HepG2 (cell line): ENCODE results near the gene ADORA3. TPM values are rescaled to one million over a fixed set of nuclear protein-coding genes. Genes with fewer than 3 reads are reported as not detected.

ENCODE experiments used
- ATAC-seq: fragments of 200-7000 bp; cut with Tn5 transposase; 3 replicates; pipeline ENCODE4 v1.9.1; 2020; ENCODE audit warnings: mild to moderate bottlenecking, moderate library complexity
- BruUV-seq: library from RNA; stranded (reverse); fragments of 400-500 nt; replicated peaks from 2 replicates; lab custom pipeline; 2021; lab: Mats Ljungman, UMichigan
- CTCF ChIA-PET: fragments of 300-600 bp; formaldehyde crosslinking; extraction: SDS; loops from one replicate; lab custom pipeline; 2021; ENCODE audit warnings: low total read pairs, inconsistent platforms, low intra/inter-chr PET ratio; lab: Yijun Ruan, JAX
- POLR2A ChIA-PET: fragments of 350-600 bp; sonication (Branson Sonifier 250); formaldehyde crosslinking; loops from one replicate; lab custom pipeline; 2020; ENCODE audit warnings: antibody characterized with exemption, inconsistent platforms; lab: Yijun Ruan, JAX
- DNase-seq: peaks from one replicate; pipeline ENCODE4 v3.0.0-alpha.2; 2015; ENCODE audit warnings: low spot score
- FAIRE-seq: peaks from 3 replicates; lab custom pipeline; 2011; peaks lifted over from hg19 to GRCh38; lab: Jason Lieb, UNC
- H2AFZ ChIP-seq: one replicate; pipeline ENCODE4 v1.6.1; 2011; ENCODE audit warnings: low read length, inconsistent platforms
- H3K27ac ChIP-seq: fragments of 300-600 bp; 3 replicates; pipeline ENCODE4 v1.8.0; 2011; ENCODE audit warnings: mixed run types, mild to moderate bottlenecking, mixed read lengths, low read length, inconsistent platforms; ENCODE audit not compliant: insufficient read depth; ENCODE audit errors: extremely low read length
- H3K27me3 ChIP-seq, 2 experiments: fragments of 200-600 bp in 1 of 2; 2 replicates in 1 of 2; 3 replicates in 1 of 2; pipeline versions ENCODE4 v1.6.0 to v1.8.0; 2011; ENCODE audit warnings: low read length in 2 of 2, mild to moderate bottlenecking in 2 of 2, moderate library complexity in 2 of 2, inconsistent platforms in 1 of 2; ENCODE audit not compliant: insufficient read depth in 2 of 2, control insufficient read depth in 1 of 2
- H3K36me3 ChIP-seq, 2 experiments: fragments of 200-600 bp in 1 of 2; replicated peaks in 1 of 2; 2 replicates in 1 of 2; 3 replicates in 1 of 2; pipeline versions ENCODE4 v1.5.1 to v1.8.0; 2011; ENCODE audit warnings: low read length in 2 of 2, inconsistent platforms in 1 of 2; ENCODE audit not compliant: insufficient read depth in 2 of 2, control insufficient read depth in 1 of 2
- H3K4me1 ChIP-seq: 2 replicates; pipeline ENCODE4 v1.5.1; 2012; ENCODE audit warnings: low read length, inconsistent platforms; ENCODE audit not compliant: insufficient read depth
- H3K4me2 ChIP-seq: 2 replicates; pipeline ENCODE4 v1.6.0; 2011; ENCODE audit warnings: low read depth, low read length, inconsistent platforms
- H3K4me3 ChIP-seq, 3 experiments: fragments of 200-600 bp in 1 of 3; sonication (generic), shearing (Covaris generic) in 1 of 3; replicated peaks in 1 of 3; 2 replicates each; pipeline ENCODE4 v1.5.1; 2011 to 2016; ENCODE audit warnings: low read length in 3 of 3, inconsistent platforms in 2 of 3, low read depth in 2 of 3, mild to moderate bottlenecking in 2 of 3, control low read depth in 1 of 3, mixed read lengths in 1 of 3; ENCODE audit not compliant: insufficient read depth in 1 of 3
- H3K79me2 ChIP-seq: one replicate; pipeline ENCODE4 v1.6.1; 2011; ENCODE audit warnings: low read length, inconsistent platforms; ENCODE audit not compliant: insufficient read depth
- H3K9ac ChIP-seq: 2 replicates; pipeline ENCODE4 v1.6.0; 2011; ENCODE audit warnings: mild to moderate bottlenecking, low read depth, low read length, inconsistent platforms; ENCODE audit not compliant: insufficient read depth
- H3K9me3 ChIP-seq: 2 replicates; pipeline ENCODE4 v1.5.1; 2012; ENCODE audit warnings: mild to moderate bottlenecking, low read length
- H4K20me1 ChIP-seq: 2 replicates; pipeline ENCODE4 v1.6.0; 2011; ENCODE audit warnings: inconsistent platforms, mild to moderate bottlenecking, low read length, moderate library complexity; ENCODE audit not compliant: insufficient read depth
- CCDC6 ChIP-seq: sonication (generic); formaldehyde crosslinking; IDR thresholded peaks from 2 replicates; pipeline ENCODE4 v1.8.1; 2022; ENCODE audit warnings: mild to moderate bottlenecking, missing genetic modification reagents, moderate library complexity
- ETV6 ChIP-seq: sonication (generic); formaldehyde crosslinking; conservative IDR thresholded peaks from 2 replicates; pipeline ENCODE4 v1.4.0; 2020; ENCODE audit warnings: missing genetic modification reagents
- FIP1L1 ChIP-seq: fragments of 200-400 bp; formaldehyde crosslinking; IDR thresholded peaks from 2 replicates; pipeline ENCODE4 v1.6.1; 2018; ENCODE audit warnings: low read depth, mild to moderate bottlenecking, low read length, moderate library complexity, borderline replicate concordance; ENCODE audit not compliant: insufficient read depth
- FOXO1 ChIP-seq: sonication (generic); formaldehyde crosslinking; IDR thresholded peaks from 2 replicates; pipeline ENCODE4 v1.4.0; 2020; ENCODE audit warnings: missing genetic modification reagents
- HHEX ChIP-seq: IDR thresholded peaks from 2 replicates; pipeline ENCODE4 v1.6.1; 2016; ENCODE audit warnings: control low read depth
- LRRFIP1 ChIP-seq: sonication (generic); formaldehyde crosslinking; conservative IDR thresholded peaks from 2 replicates; pipeline ENCODE4 v1.4.0; 2020; ENCODE audit warnings: missing genetic modification reagents
- MTA3 ChIP-seq: sonication (generic); formaldehyde crosslinking; IDR thresholded peaks from 2 replicates; pipeline ENCODE4 v1.4.0; 2020; ENCODE audit warnings: missing genetic modification reagents
- NCOA2 ChIP-seq: sonication (generic); formaldehyde crosslinking; IDR thresholded peaks from 2 replicates; pipeline ENCODE4 v1.8.0; 2022; ENCODE audit warnings: inconsistent platforms
- PRMT3 ChIP-seq: sonication (generic); formaldehyde crosslinking; IDR thresholded peaks from 2 replicates; pipeline ENCODE4 v1.8.1; 2022; ENCODE audit warnings: low read depth, mild to moderate bottlenecking, moderate library complexity, missing genetic modification reagents, borderline replicate concordance
- ZFP82 ChIP-seq: sonication (generic); formaldehyde crosslinking; IDR thresholded peaks from 2 replicates; pipeline ENCODE4 v1.5.1; 2020; ENCODE audit warnings: mild to moderate bottlenecking, missing genetic modification reagents, borderline replicate concordance
- ZNF333 ChIP-seq: sonication (generic); formaldehyde crosslinking; IDR thresholded peaks from 2 replicates; pipeline ENCODE4 v1.4.0; 2020; ENCODE audit warnings: mild to moderate bottlenecking, missing genetic modification reagents, borderline replicate concordance
- ZNF614 ChIP-seq: IDR thresholded peaks from 2 replicates; pipeline ENCODE4 v1.6.1; 2018; ENCODE audit warnings: missing biosample characterization, missing genetic modification reagents, inconsistent platforms, borderline replicate concordance
- ZNF747 ChIP-seq: sonication (generic); formaldehyde crosslinking; IDR thresholded peaks from 2 replicates; pipeline ENCODE4 v1.8.1; 2023; ENCODE audit warnings: missing genetic modification reagents, mild to moderate bottlenecking, borderline replicate concordance
- WGBS: methylation state at CpG from one replicate; pipeline ENCODE4 v1.1.6; 2017; ENCODE audit warnings: low lambda C conversion rate; 5-methylcytosine and 5-hydroxymethylcytosine counted together
- in situ Hi-C: cut with HindIII; loops from 2 replicates; pipeline ENCODE4 v1.10.0; 2017; ENCODE audit warnings: low pct_unique_long_range_greater_than_20kb; ENCODE audit not compliant: extremely low pct_ligation_motif_present
- intact Hi-C: fragments of 100-400 bp; cut with micrococcal nuclease; formaldehyde crosslinking; loops from one replicate; pipeline ENCODE4 v1.10.0; 2022; ENCODE audit not compliant: unreplicated experiment
- polyA plus RNA-seq, 8 experiments: library from polyadenylated mRNA; depleted of rRNA in 3 of 8; stranded (reverse) in 7 of 8; unstranded in 1 of 8; fragments of >200 nt; fragmentation: Illumina TruSeq in 4 of 8; extraction: Trizol in 4 of 8; gene quantifications; 2 replicates each; pipeline versions ENCODE4 v1.2.1 to v1.2.3, GENCODE V29; 2011 to 2016; ENCODE audit warnings: low read depth in 4 of 8, missing spikeins in 1 of 8, mixed read lengths in 1 of 8; ENCODE audit not compliant: insufficient read depth in 1 of 8
- total RNA-seq, 5 experiments: library from RNA; depleted of rRNA; stranded (reverse); fragments of >200 nt; fragmentation: Illumina TruSeq; extraction: Trizol; gene quantifications; 2 replicates each; pipeline ENCODE4 v1.2.3, GENCODE V29; 2016; ENCODE audit warnings: low read depth in 1 of 5
- TF ChIP-seq, protein P1 (sequence below): sonication (generic); formaldehyde crosslinking; IDR thresholded peaks from 2 replicates; pipeline ENCODE4 v1.4.0; 2020; ENCODE audit warnings: missing genetic modification reagents
- TF ChIP-seq, protein P2 (sequence below): sonication (generic); formaldehyde crosslinking; IDR thresholded peaks from 2 replicates; pipeline ENCODE4 v1.4.0; 2020; ENCODE audit warnings: missing genetic modification reagents, borderline replicate concordance

ADORA3 gene
- total and polyA plus RNA-seq, 2 of the 13 experiments (the other 11 are each of a cell fraction or from before 2014, with no cell fraction given): not detected

DNA sequence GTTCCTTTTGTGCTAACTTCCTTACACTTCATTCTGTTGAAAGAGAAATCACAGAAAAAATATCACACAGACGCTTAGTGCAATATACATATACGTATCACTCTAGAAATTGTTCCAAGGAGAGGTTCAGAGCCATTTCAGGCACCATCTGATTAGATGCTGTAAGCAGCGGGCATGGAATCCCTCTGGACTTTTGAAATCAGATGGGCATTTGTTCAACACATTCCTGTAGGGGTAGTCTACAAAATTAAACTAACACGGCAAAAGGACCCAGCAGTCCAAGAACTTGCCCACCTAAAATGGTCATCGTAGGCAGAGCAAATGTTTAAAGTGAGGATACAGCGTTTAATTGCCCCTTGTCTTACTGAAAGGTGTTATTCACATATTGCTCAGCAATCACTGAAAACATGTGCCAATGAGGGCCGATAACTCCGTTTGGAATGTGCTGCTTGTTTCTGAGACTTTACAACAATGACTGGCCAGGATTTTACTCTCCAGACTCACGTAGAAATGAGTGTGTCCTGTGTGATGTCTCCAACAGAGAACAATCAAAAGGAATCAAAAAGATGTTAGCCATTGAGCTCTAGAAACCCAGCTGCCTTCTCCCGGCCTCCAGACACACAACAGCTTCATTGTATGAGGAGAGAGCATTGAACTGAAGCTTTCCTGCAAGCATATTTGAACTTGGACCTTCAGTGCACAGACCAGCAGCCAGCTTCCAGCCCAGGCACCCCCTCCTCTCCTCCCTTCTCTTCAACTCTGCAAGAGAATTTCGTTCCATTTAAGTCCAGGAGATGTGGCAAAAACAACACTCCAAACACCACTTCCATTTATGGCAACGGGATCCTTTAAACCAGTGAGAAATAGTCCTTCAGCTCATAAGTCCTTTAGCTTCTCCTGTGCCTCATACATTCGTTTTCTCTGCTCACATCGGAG lies 32.1 kb upstream of the ADORA3 start:
- ChIA-PET POLR2A (interaction anchor here (0.9 to 5.2 kb wide), 12 partner anchors 12 to 220 kb away, joined by 3 to 45 read pairs (median 4); partner anchors contain the start of genes DDX20 and RAP1A), CTCF (no interaction called here)
- intact Hi-C loops (loop anchor here (2.0 kb wide), 1 partner anchor 27 kb away; no protein-coding TSS in a partner anchor), in situ Hi-C loops (no loop called here)
- FAIRE-seq (peak; percentile 94), ATAC-seq (peak; percentile 99), DNase-seq (peak; percentile 97)
- H2AFZ ChIP-seq: peak overlapping the region; percentile 72
- TSS peak; percentile 99 for BruUV-seq
- peak overlapping the region; percentile 53 to 65 (median 55) for H3K4me3 ChIP-seq
- H3K4me2 ChIP-seq: peak overlapping the region; percentile 97
- H3K79me2 ChIP-seq: no peaks in the 10 kb centered on the region
- peak overlapping the region; percentile 82 for H3K9ac ChIP-seq
- peak overlapping the region; percentile 99 for H3K27ac ChIP-seq
- no peaks in the 10 kb centered on the region for H3K9me3 ChIP-seq
- WGBS: 4% methylated on average over 14 of the region's 14 CpGs
- H3K36me3 ChIP-seq: no peaks in the 10 kb centered on the region
- peaks cover 55% of the 10 kb centered on the region for H3K4me1 ChIP-seq
- H3K27me3 ChIP-seq: no peaks in the 10 kb centered on the region
- H4K20me1 ChIP-seq: no peaks in the 10 kb centered on the region
- TF ChIP-seq HHEX (CRISPR knock-in tag) (no peak), LRRFIP1 (CRISPR knock-in tag) (no peak), ETV6 (CRISPR knock-in tag) (no peak), ZFP82 (CRISPR knock-in tag) (no peak), MTA3 (CRISPR knock-in tag) (no peak), PRMT3 (CRISPR knock-in tag) (no peak), NCOA2 (peak; percentile 66), ZNF747 (peak; percentile 73; the same call in 1 of the 2 replicates), FIP1L1 (no peak), ZNF333 (CRISPR knock-in tag) (no peak), CCDC6 (CRISPR knock-in tag) (no peak), ZNF614 (CRISPR knock-in tag) (peak; percentile 87), FOXO1 (CRISPR knock-in tag) (peak; percentile 70)
- TF ChIP-seq, protein P1, sequence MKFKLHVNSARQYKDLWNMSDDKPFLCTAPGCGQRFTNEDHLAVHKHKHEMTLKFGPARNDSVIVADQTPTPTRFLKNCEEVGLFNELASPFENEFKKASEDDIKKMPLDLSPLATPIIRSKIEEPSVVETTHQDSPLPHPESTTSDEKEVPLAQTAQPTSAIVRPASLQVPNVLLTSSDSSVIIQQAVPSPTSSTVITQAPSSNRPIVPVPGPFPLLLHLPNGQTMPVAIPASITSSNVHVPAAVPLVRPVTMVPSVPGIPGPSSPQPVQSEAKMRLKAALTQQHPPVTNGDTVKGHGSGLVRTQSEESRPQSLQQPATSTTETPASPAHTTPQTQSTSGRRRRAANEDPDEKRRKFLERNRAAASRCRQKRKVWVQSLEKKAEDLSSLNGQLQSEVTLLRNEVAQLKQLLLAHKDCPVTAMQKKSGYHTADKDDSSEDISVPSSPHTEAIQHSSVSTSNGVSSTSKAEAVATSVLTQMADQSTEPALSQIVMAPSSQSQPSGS (CRISPR knock-in tag): peak; percentile 48; the same call in 1 of the 2 replicates
- TF ChIP-seq, protein P2, sequence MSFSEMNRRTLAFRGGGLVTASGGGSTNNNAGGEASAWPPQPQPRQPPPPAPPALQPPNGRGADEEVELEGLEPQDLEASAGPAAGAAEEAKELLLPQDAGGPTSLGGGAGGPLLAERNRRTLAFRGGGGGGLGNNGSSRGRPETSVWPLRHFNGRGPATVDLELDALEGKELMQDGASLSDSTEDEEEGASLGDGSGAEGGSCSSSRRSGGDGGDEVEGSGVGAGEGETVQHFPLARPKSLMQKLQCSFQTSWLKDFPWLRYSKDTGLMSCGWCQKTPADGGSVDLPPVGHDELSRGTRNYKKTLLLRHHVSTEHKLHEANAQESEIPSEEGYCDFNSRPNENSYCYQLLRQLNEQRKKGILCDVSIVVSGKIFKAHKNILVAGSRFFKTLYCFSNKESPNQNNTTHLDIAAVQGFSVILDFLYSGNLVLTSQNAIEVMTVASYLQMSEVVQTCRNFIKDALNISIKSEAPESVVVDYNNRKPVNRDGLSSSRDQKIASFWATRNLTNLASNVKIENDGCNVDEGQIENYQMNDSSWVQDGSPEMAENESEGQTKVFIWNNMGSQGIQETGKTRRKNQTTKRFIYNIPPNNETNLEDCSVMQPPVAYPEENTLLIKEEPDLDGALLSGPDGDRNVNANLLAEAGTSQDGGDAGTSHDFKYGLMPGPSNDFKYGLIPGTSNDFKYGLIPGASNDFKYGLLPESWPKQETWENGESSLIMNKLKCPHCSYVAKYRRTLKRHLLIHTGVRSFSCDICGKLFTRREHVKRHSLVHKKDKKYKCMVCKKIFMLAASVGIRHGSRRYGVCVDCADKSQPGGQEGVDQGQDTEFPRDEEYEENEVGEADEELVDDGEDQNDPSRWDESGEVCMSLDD (CRISPR knock-in tag): no peak
